Urothelium cell line (cell line): ENCODE data around the gene ZNF432.

Source experiments
- DNase-seq: peaks from one replicate; pipeline ENCODE4 v3.0.0; 2011; ENCODE audit warnings: low spot score, mixed read lengths
- FAIRE-seq: peaks from 2 replicates; lab custom pipeline; 2011; peaks lifted over from hg19 to GRCh38; lab: Jason Lieb, UNC

The ZNF432 gene

DNA sequence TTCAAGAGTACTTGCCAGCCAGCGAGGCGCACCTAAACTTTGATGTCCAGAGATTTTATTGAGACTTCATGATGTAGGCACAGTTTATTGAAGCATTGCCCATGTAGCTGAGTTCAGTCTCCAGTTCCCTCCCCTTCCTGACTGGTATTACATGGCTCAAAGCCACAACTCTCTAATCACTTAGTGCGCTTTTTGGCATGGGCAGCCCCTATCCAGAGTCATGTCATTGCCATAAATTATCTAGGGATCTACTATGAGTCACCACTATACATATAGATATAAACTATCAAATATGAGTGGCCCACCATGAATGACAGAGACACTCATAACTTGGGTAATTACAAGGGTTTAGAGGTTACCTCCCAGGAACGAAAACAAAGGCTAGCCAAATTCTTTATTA lies 28.1 kb downstream of the ZNF432 start:
- DNase-seq (no peak), FAIRE-seq (no peak)

DNA sequence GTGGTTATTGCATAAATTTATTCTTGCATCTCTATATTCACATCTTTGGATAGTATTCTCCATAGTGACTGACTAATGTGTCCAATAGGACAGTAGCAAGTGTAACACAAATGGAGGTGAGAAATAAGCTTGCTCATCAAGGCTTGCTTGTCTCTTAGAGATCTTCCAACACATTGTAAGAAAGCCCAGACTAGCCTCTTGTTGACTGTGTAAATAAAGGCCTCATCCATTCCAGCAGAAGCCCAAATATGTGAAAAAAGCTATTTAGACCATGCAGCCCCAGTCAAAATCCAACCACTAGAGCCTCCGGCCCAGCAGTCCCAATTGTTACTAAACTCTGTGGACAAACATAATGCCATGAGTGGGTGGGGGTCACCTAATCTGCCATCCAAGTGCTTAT lies 38.0 kb downstream of the ZNF432 start:
- FAIRE-seq (no peak), DNase-seq (no peak)

DNA sequence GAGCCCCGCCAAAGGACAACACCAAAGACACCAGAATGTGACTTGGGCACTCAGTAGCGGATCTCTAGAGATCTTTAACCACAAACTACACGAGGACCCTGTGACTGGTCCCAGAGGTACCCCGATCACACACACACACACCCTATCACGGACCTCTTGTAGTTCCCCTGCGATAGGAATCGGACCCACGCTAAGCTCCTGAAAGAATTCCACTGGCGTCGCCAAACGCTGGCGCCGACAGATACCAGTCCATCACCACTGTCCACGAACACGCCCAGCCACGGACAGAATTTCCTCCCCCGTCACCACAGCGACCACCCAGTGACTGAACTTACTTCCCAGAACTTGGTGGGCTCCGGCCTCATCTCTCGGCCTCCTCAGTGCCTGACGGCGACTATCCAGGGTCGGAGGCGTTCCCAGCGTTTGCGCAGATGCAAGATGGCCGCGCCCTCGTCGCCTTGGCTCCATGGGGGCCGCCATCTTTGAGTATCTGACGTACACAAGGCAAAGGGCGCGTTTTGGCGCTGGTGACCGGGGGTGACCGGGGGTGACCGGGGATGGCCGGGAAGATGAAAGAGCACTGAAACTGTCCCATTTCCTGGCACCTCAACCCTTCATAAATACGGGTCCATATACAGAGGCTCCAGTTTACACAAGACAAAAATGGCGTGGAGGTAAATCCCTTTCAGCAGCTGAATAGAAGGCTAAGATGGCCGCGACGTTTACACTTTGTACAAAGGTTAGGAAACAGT lies 40.7 kb downstream of the ZNF432 start, which contains the start of gene ZNF615:
Gene ZNF615 (minus strand): TSS at position 406 of the 752 bp plus-strand sequence. CDS start 4,500 bp downstream, outside the sequence.
- FAIRE-seq (peak; percentile 46), DNase-seq (peak; percentile 84)

GRCh38 chr19:52007451-52007805 lies 41.2 kb downstream of the ZNF432 start:
- DNase-seq (peak; percentile 37), FAIRE-seq (no peak)

DNA sequence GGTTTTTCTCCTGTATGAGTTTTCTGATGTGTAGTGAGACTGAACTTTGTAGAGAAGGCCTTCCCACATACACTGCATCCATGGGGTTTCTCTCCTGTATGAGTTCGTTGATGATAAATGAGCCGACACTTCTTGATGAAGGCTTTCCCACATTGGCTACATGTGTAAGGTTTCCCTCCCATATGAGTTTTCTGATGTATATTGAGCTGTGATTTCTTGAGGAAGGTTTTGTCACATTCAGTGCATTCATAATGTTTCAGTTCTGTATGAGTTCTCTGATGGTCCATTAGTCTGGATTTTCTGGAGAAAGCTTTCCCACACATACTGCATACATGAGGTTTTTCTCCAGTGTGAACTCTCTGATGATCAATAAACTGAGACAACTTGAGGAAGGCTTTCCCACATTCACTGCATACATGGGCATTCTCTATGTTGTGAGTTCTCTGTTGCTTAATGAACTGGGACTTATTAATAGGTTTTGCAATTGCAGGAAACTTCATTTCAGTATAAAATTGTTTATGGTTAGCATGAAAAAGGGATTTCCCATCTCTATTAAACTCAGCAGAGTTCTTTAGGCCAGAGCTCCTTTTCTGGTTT lies 54.5 kb downstream of the ZNF432 start:
- FAIRE-seq: no peak
- no peak for DNase-seq

DNA sequence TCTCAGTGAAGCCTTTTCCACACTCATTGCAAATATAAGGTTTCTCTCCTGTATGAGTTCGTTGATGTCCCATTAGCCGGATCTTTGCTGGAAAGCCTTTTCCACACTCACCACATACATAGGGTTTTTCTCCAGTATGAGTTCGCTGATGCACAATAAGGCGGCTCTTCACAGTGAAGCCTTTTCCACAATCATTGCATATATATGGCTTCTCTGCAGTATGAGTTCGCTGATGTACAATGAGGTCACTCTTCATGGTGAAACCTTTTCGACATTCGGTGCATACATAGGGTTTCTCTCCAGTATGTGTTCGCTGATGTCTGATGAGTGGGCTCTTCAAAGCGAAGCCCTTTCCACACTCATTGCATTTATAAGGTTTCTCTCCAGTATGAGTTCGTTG lies 55.2 kb downstream of the ZNF432 start:
- FAIRE-seq: no peak

GRCh38 chr19:51986309-51987291 lies 62.0 kb downstream of the ZNF432 start, which contains the start of gene ZNF350:
ZNF350 (minus strand) TSS chr19:51986840; CDS start chr19:51974360, 12,480 bp downstream.
- DNase-seq: peak; percentile 83
- FAIRE-seq: peak; percentile 35

More for the DNA sequence above, 55.2 kb downstream of the ZNF432 start:
- DNase-seq: no peak

GRCh38 chr19:51983361-51983760 lies 65.3 kb downstream of the ZNF432 start:
- DNase-seq (no peak), FAIRE-seq (no peak)
